Endothelial cell (in vitro differentiated cells): ENCODE results near the gene PRELP. TPM values are rescaled to one million over a fixed set of nuclear protein-coding genes. Genes with fewer than 3 reads are reported as not detected.

ENCODE experiments used
- DNase-seq: peaks from one replicate; pipeline ENCODE4 v3.0.0; 2021; ENCODE audit warnings: low spot score
- H3K27ac Mint-ChIP-seq: one replicate; pipeline ENCODE4 v1.8.0; 2021; ENCODE audit warnings: mixed read lengths, inconsistent platforms; ENCODE audit not compliant: unreplicated experiment
- H3K27me3 Mint-ChIP-seq: one replicate; pipeline ENCODE4 v1.8.0; 2021; ENCODE audit warnings: mild to moderate bottlenecking, moderate library complexity, mixed read lengths, inconsistent platforms; ENCODE audit not compliant: unreplicated experiment
- H3K36me3 Mint-ChIP-seq: one replicate; pipeline ENCODE4 v1.8.0; 2021; ENCODE audit warnings: mild to moderate bottlenecking, low read depth, mixed read lengths, inconsistent platforms; ENCODE audit not compliant: unreplicated experiment
- H3K4me1 Mint-ChIP-seq: one replicate; pipeline ENCODE4 v1.8.0; 2021; ENCODE audit warnings: mild to moderate bottlenecking, mixed read lengths, inconsistent platforms; ENCODE audit not compliant: unreplicated experiment
- H3K4me3 Mint-ChIP-seq: one replicate; pipeline ENCODE4 v1.8.0; 2021; ENCODE audit warnings: mild to moderate bottlenecking, mixed read lengths, inconsistent platforms; ENCODE audit not compliant: unreplicated experiment
- H3K9me3 Mint-ChIP-seq: one replicate; pipeline ENCODE4 v1.8.0; 2021; ENCODE audit warnings: mixed read lengths, inconsistent platforms; ENCODE audit not compliant: unreplicated experiment
- long read RNA-seq: library from polyadenylated mRNA; unstranded; transcript quantifications from one replicate; pipeline ENCODE4 v2.0.0, GENCODE V29; 2020; ENCODE audit not compliant: unreplicated experiment
- total RNA-seq: library from RNA; stranded (reverse); fragmentation: NEBNext Ultra II Directional; extraction: Animal tissue kit (Norgen Biotek cat#: 25700); gene quantifications from one replicate; pipeline ENCODE4 v1.2.1, GENCODE V29; 2021; ENCODE audit not compliant: unreplicated experiment
- TF ChIP-seq, protein P1 (sequence below): fragments of 200-600 bp; sonication (generic); IDR thresholded peaks from one replicate; pipeline ENCODE4 v1.5.0; 2021; ENCODE audit warnings: antibody characterized with exemption; ENCODE audit not compliant: unreplicated experiment

PRELP gene
- total RNA-seq: 0.13 TPM
- long read RNA-seq, partial matches to known transcripts: 0 of 1 reads
- long read RNA-seq, other reads (novel, unspliced or antisense): 1 of 1 reads

DNA sequence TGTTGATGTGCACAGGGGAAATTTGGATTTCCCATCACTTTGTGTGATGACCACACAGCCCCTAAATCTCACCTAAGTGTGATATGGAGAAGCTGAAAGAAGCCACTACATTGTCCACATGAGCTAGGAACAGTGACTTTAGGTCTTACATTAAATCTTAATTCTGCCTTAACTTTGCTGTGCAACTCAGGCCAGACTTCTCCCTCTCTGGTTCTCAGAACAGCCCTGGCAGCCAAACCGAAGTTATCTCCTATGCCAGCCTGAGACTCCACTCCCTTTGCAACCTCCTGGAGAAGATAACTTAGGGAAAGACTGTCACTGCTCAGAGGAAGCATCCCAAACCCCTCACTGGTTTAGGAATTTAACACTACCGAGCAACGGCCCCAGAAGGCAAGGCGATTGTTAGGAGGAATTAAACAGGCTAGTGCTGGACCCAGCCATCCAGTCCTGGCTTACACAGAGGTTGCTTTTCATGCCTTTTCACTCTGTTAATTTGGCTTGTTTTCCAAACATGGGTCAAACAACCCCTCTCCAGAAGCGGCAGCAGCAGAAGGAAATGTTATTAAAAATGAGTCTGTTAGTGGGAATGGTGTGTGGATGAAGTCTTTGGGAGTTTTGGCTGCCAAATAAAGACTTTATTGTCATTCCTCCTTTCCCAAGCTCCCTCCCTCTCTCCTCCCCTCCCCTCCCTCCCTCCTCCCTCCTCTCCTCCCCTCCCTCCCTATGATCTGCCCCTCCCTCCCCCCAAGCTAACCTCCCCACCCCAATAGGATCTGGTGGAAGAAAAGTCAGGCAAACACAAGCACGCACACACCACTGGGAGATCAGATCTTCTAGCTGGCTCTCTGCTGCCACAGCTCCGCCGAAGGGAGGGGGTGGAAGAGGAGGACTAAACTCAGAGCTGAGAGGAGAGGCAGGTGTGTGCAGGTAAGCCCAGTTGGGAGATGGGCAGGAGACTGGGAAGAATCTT lies at the start of gene PRELP:
TSS of gene PRELP (plus strand) at position 795 of the 970 bp plus-strand sequence. CDS start 7,379 bp downstream, outside the sequence.
- Mint-ChIP-seq H3K4me1 (peaks cover 5% of the 10 kb centered on the region), H3K36me3 (no peaks in the 10 kb centered on the region), H3K27me3 (peaks cover 6% of the 10 kb centered on the region), H3K9me3 (no peaks in the 10 kb centered on the region), H3K4me3 (no peak within 1 kb of the TSS), H3K27ac (no peak within 1 kb of the TSS)
- DNase-seq: no peak
- TF ChIP-seq, protein P1, sequence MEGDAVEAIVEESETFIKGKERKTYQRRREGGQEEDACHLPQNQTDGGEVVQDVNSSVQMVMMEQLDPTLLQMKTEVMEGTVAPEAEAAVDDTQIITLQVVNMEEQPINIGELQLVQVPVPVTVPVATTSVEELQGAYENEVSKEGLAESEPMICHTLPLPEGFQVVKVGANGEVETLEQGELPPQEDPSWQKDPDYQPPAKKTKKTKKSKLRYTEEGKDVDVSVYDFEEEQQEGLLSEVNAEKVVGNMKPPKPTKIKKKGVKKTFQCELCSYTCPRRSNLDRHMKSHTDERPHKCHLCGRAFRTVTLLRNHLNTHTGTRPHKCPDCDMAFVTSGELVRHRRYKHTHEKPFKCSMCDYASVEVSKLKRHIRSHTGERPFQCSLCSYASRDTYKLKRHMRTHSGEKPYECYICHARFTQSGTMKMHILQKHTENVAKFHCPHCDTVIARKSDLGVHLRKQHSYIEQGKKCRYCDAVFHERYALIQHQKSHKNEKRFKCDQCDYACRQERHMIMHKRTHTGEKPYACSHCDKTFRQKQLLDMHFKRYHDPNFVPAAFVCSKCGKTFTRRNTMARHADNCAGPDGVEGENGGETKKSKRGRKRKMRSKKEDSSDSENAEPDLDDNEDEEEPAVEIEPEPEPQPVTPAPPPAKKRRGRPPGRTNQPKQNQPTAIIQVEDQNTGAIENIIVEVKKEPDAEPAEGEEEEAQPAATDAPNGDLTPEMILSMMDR: no peak

DNA sequence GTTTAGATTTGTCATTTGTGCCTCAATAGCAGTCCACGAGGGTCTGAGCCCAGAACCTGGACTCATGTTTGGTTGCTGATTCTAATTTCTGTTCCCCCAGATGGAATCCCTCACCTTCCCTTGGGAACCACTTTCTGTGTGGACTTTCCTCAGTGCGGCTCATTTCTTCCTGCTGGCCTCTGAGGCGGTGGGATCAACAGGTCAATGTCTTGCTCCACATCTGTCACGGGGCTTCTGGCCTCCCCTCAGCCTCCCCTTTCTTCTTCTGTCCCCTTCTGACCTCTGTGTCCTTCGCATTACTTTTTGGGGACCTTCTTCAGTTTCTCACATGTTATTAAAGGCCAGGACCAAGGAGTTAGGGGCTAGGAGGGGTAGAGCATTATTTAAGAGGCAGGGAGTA lies 49.2 kb upstream of the PRELP start:
- Mint-ChIP-seq H3K36me3 (no peaks in the 10 kb centered on the region), H3K27ac (no peak overlapping the region), H3K4me3 (no peak overlapping the region), H3K9me3 (no peaks in the 10 kb centered on the region), H3K27me3 (peaks cover 2% of the 10 kb centered on the region), H3K4me1 (peaks cover 23% of the 10 kb centered on the region)
- TF ChIP-seq, protein P1: no peak
- DNase-seq: no peak

DNA sequence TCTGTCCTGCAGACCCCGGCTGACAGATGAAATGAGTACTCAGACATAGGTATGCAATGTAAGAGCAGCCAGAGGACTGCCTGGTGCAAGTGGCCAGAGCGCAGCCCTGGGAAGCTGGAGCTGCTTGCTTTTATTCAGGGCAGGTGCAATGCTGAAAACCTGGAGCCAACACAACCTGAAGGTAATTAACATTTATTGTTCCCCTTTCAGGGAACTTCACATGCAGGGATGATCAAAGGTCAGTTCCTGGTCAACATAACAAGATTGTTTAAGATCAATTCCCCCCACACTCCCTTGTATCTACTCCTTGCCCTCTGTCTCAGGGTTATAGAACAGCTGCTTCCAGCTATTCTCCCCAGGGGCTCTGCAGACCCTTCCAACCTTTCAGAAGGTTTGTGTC lies 48.7 kb upstream of the PRELP start:
- Mint-ChIP-seq H3K4me1 (peaks cover 23% of the 10 kb centered on the region), H3K27me3 (peaks cover 3% of the 10 kb centered on the region), H3K36me3 (no peaks in the 10 kb centered on the region), H3K27ac (no peak overlapping the region), H3K4me3 (no peak overlapping the region), H3K9me3 (no peaks in the 10 kb centered on the region)
- TF ChIP-seq, protein P1: no peak
- no peak for DNase-seq

DNA sequence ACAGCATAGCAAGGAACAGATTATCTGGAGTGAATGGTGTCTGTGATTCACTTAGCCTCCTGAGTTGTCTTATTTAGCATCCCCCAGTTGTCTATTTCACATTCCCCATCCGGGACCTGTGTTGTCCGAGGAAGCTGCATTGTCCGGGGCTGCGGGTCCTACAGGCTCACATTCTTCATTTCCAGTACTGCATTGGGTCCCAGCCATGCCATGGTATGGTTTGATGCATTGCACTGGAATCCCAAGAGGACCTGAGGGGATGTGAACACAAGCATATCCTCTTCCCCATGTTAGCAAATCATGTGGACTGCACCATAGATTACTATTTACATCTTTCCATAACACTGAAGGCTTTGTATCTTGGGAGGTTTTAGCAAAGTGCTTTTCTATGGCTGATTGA lies 48.2 kb upstream of the PRELP start:
- no peak overlapping the region for H3K4me3 Mint-ChIP-seq
- H3K27me3 Mint-ChIP-seq: peaks cover 6% of the 10 kb centered on the region
- TF ChIP-seq, protein P1: no peak
- no peak for DNase-seq
- no peak overlapping the region for H3K27ac Mint-ChIP-seq
- no peaks in the 10 kb centered on the region for H3K9me3 Mint-ChIP-seq
- no peaks in the 10 kb centered on the region for H3K36me3 Mint-ChIP-seq
- peaks cover 23% of the 10 kb centered on the region for H3K4me1 Mint-ChIP-seq
